CD4-positive, alpha-beta T cell treated with Interleukin-15 for 4 hours (primary cell): Measurements from ENCODE around the gene DLL1.
A peak's percentile ranks its signal among the peaks of the same experiment; 100 is the strongest.

Source experiments
- DNase-seq: peaks from one replicate; pipeline ENCODE4 v3.0.0-alpha.2; 2020; ENCODE audit warnings: low spot score

Gene DLL1

DNA sequence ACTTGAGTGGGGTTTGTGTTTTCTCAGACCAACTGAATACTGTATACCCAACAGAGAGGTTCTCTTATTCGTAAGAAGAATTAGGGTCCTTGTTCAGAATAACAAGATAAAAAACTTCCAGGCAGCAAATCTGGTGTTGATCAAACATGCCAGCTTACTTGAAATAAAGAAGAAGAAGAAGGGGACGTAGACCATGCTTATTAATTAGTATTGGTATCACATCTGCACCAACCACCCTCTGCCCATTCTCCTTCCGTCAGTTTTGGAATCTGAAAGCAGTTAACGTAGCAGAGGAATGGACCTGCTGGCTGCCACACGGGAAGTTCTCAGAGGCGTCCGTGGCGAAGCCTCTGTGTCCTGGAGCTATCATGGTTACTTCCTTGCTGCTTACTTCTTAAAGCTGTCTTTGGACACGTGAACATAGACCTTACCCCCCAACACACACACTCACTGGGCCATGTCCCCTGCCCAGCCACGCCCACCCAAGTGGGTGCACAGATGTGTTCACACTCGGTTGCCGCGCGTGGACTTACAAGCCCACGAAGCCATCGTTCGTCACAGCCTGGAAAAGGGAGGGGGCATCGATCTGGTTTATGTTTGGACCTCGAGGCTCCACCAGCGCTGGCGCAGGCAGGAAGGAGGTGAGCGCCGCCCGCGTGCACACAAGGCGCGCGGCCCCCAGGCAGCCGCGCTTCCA is 4.1 kb upstream of the DLL1 start:
- no peak for DNase-seq

DNA sequence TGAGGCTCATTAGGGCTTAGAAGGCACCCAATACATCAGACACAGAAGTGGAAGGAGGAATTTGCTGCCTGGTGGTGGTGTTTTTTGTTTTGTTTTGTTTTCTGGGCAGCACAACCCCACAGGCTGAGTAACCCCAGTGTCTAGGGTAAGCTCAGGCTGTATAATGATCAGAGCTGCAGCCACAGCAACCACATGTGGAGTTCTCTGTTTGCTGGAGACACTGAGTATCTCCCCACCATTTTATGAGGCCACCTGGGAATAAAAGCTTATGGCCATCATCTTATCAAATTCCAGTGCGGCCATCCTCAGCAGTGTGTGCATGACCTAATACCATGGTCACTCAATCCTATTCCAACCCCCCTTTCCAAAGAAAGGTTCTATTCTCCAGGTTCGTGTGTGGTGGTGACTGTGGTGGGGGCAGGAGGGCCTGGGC is 3.4 kb upstream of the DLL1 start:
- DNase-seq, result no peak

- DNase-seq, result no peak
These were observed 2.7 kb upstream of the DLL1 start for GRCh38 chr6:170293341-170294231.

DNA sequence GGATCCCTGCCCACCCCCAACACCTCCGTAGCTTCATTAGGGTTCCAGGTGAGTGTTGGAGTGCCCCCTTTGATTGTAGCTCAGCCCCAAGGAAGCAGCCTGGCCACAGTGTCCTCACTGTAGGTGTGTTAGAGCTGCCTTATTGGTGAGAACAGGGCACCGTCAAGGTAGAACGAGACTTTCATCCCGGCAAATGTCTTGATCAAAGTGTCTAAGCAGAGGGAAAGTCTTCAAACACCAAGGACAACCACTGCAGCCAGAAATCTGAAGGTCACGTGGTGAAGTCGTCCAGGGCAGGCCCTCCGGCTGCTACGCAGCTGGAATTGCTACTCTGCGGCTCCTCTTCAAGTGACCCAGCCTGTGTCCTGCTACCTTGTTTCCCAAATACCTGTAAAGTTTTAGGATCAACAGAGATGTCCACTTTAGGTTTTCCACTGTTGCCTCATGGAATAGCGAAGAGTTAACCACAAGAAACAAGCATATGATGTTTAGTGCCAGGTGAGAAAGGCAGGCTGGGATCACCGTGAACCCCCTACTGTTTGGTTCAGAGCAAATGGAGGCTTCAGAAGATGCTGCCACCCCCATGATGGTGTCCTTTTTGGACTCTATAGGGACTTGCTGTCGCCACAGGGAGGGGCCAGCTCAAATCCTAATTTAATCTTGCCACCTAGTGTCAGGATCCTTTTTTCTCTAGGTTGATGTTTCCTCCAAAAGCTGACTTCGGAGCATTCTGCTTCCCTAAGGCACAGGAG is 1.7 kb upstream of the DLL1 start:
- DNase-seq, result no peak

DNA sequence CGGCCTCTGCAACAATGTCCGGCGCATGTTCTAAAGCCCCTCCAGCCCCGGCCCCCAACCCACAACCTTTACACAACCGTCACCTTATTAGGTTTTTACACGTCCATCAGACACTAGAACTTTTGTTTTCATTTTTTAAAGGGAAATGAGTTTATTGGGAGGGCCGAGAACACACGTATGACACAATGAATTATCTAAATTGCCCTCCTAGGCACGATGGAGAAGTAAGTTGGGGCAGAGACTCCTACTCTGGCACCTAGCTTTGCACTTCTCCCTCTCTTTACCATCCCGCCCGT is 1.2 kb upstream of the DLL1 start:
- DNase-seq, result no peak

DNA sequence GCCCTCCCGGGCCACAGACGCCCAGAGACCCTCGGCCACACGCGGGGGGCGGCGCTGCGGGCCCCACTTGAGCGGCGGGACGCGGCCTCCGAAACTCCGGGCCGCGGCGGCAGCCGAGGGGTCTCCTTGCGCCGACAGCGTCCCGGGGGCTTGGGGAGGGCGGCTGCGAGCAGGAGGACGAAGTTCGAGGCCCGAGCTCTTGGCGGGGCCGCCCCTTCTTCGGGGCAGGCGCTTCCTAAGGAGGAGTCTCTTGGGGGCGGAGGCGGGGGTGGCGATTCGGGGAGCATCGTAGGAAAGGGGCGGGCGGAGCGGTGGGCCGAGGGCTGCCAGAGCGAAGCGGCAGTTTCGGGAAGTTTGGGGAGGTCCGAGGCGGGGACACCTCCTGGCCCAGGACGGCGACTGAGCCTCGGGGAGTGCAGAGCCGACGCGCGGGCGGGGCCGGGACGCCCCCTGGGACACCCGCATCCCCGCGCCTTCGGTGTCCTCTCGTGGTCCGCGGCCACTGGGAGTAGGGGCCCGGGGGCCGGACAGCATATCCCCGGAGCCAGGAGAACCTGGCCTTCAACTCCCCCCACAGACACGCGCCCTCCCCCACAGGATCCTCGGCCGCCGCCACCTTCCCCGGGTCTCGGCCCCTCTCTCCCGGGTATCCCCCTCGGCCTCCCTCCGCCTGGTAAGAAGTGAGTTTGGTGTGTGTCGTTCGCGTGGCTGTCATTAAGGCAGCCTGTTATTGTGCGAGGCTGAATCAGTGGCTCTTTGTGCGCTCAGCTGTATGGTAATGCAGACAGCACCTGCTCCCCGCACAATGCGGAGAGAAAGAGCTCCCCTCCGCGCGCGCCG is 613 bp upstream of the DLL1 start:
- peak; percentile 41 for DNase-seq

DNA sequence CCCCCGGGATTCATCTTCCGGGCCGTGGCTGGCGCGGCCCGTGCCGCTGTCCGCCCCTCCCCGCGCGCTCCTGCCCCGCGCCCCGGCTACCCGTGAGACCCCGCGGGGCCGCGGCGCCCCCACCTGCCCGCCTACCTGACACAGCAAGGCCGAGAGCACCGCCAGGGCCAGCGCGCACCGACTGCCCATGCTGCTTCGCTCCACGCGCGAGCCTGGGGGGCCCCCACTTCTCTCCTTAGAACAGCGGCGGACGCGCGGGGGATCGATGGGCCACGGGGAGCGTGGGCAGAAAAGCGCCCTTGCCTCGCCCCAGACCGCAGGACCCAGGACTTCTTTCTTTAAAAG is 955 bp downstream of the DLL1 start:
- no peak for DNase-seq

GRCh38 chr6:170289180-170289931 is 1.5 kb downstream of the DLL1 start:
- DNase-seq, result no peak

- no peak for DNase-seq
These were observed 2.1 kb downstream of the DLL1 start for GRCh38 chr6:170288852-170289179.

DNA sequence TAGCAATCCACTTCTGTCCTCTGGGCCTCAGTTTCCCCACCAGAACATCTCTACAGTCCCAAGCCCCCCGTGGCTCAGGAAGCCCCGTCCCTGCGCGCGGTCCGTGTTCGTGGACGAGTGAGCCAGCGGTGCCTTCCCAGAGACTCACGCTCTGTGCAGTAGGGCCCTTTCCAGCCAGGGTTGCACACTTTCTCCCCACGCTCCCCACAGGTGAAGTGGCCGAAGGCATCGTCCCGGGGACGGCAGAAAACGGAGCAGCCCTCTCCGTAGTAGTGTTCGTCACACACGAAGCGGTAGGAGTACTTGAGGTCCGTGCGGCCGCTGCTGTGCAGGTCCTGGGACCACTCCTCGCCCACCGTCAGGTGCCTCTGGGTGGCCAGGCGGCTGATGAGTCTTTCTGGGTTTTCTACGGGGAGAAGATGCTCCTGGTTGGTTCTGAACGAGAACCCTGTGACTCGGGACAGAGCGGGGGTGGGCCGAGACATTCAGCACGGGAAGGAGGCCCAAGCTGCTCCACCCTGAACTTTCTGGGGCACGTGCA is 2.7 kb downstream of the DLL1 start:
- no peak for DNase-seq

- DNase-seq, result no peak
These were observed 3.5 kb downstream of the DLL1 start for GRCh38 chr6:170287371-170287876.

DNA sequence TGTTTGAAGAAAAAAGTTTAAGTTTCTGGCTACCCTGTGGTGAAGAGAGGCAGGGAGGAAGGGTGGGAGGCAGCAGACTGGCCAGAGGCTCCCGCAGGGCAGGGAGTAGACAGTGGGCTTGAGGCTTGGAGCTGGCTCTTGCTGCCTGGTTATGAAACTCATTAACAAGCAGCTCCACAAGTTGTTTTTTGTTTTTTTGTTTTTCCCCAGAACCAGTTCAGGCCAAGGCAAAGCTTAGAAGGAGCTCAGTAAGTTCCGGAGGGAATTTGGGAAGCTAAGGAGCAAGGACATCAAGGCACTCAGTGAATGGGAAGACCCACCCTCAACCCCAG is 4.0 kb downstream of the DLL1 start:
- no peak for DNase-seq

DNA sequence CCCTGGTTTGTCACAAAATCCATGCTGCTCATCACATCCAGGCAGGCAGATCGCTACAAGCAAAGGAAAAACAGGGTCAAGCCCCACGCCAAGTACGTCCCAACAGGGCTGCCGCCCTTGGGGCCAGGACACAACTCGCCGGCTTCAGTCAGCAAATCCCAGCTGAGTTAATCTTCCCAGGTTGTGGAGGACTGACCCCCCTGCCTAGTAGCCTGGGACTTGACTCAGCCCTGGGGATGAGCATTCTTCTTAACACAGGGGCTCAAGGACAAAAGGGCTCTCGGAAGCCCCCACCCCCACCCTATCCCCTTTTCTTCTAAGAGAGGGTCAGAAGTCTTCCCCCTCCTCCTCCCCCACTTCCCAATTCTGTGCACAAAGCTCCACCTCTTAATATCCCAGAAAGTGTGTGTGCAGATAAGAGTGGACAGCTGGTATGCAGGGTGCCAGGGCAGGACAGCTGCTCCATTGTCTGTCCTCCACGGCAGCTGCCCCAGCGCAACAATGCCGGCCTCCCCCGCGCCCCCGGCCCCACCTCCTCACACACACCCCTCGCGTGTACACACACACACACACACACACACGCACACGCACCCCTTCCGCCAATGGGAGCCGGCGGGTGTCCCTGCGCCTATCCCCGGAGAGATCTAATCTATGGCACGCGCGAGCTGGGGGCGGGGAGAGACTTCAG is 4.5 kb downstream of the DLL1 start:
- DNase-seq, result no peak

GRCh38 chr6:170285482-170285881 is 5.4 kb downstream of the DLL1 start:
- DNase-seq, result no peak

GRCh38 chr6:170284866-170285469 is 5.9 kb downstream of the DLL1 start:
- no peak for DNase-seq

DNA sequence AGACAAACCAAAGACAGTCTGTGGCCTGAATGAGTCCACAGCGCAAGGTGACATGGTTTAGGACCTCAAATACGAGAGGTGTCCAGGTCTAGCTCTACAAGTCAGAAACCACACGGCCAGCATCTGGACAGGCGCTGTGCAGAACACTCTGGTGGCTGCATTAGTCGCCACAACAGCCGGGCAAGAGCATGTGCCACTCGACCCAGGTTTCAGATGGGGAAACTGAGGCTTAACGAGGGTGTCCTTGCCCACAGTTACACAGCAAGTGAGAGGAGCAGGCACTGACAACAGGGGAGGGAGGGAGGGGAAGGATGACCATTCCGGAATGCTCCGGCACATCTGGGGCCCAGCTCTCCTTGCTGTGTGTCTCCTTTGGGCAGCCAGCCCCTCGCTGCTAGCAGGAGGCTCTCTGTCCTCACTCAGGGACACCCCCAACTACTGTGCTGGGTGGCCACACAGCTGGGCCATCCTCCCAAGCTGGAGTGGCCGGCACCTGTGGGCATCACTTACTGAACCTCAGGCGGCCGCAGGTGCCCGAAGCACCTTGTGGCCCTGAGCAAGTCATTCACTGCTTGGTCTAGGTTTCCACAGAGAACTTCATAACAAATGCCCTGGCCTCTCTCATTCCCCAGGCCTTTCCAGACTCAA is 6.6 kb downstream of the DLL1 start:
- DNase-seq, result no peak

GRCh38 chr6:170283212-170284081 is 7.4 kb downstream of the DLL1 start:
- DNase-seq, result no peak

DNA sequence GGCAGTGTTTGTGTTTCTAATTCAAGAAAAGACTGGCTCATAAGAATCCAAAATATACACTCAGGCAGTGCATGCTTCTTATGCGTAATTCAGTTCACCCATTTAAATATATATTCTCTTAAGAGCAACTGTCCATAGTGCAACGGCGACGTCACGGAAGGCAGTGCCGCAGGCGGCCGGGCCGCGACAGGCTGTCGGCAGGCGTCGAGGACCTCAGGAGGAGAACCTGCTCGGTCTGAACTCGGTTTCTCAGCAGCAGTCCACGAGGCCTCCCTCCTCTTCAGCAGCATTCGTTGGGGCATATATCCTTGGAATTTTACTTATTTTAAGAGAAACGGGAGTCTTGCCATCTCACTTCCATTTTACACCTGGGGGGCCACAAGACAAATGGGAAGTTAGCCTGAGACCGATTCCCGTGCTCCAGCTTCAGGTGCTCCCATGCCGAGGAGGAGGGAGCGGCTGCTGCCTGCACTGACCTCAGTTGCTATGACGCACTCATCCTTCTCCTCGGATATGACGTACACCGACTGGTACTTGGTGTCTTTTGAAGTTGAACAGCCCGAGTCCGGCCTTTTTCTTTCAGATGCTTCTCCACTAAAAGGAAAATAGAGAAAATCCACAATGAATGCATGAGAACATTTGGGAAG is 8.2 kb downstream of the DLL1 start:
- DNase-seq, result no peak
